H7 (cell line): ENCODE data around the gene LDLRAD4. TPM values are rescaled to one million over a fixed set of nuclear protein-coding genes. Genes with fewer than 3 reads are reported as not detected.

Source experiments
- DNase-seq: peaks from one replicate; pipeline ENCODE4 v3.0.0; 2012
- H3K27me3 ChIP-seq: 2 replicates; pipeline ENCODE4 v1.6.0; 2011; ENCODE audit warnings: mild to moderate bottlenecking, low read length; ENCODE audit not compliant: control insufficient read depth, insufficient read depth
- H3K36me3 ChIP-seq: replicated peaks from 2 replicates; pipeline ENCODE4 v1.5.1; 2011; ENCODE audit warnings: low read length; ENCODE audit not compliant: control insufficient read depth, insufficient read depth
- H3K4me3 ChIP-seq: 2 replicates; pipeline ENCODE4 v1.5.1; 2011; ENCODE audit warnings: low read depth, mild to moderate bottlenecking, control low read depth, low read length, moderate library complexity; ENCODE audit not compliant: insufficient read depth
- total RNA-seq: library from RNA; depleted of rRNA; stranded (reverse); fragments of >200 nt; shearing (Covaris generic); gene quantifications from 2 replicates; pipeline ENCODE4 v1.2.3, GENCODE V29; 2014

The LDLRAD4 gene
- total RNA-seq, 1 experiment from 2014 or later: 21.0 TPM

- H3K4me3 ChIP-seq: no peak overlapping the region
- no peak for DNase-seq
- no peaks in the 10 kb centered on the region for H3K27me3 ChIP-seq
- H3K36me3 ChIP-seq: no peaks in the 10 kb centered on the region
Measured at GRCh38 chr18:13516855-13517254, 298.3 kb downstream of the LDLRAD4 start.

DNA sequence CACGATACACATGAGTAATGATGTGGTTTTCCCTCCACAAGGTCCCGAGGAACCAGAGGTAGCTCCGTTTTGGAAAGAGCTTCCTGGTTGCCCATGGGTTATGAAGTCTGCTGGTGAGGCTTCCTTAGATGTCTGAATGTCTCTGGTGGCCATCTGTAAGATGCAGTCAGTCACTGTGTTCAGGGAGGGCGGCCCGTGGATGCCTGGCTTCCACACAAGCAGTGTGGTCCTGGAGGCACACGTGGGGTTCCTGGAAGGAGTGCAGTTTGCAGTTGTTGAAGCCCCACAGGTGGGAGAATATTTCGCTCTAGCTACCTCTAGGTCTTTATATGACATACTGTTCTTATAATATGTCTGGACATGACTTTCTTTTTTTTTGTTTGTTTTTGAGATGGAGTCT is 298.8 kb downstream of the LDLRAD4 start:
- Histone ChIP-seq H3K27me3 (no peaks in the 10 kb centered on the region), H3K36me3 (no peaks in the 10 kb centered on the region), H3K4me3 (no peak overlapping the region)
- no peak for DNase-seq

DNA sequence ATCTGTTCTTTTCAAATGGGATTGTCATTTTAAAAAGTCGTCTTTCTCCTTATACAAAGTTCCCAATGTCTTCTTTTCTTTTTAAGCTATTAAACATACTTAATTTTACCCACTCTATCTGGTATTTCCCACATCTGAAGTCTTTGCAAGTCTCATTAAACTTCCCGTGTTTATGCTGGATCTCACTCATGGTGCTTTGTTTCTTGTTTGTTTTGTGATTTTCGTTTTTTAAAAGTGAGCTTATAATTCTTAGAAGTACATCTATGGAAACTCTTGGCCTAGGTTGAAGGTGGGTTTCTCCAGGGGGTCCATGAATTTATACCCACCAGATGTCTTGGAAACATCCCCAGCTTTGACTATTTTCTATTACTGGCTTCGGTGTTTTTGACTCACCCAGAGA is 299.8 kb downstream of the LDLRAD4 start:
- DNase-seq: no peak
- no peak overlapping the region for H3K4me3 ChIP-seq
- no peaks in the 10 kb centered on the region for H3K36me3 ChIP-seq
- no peaks in the 10 kb centered on the region for H3K27me3 ChIP-seq

DNA sequence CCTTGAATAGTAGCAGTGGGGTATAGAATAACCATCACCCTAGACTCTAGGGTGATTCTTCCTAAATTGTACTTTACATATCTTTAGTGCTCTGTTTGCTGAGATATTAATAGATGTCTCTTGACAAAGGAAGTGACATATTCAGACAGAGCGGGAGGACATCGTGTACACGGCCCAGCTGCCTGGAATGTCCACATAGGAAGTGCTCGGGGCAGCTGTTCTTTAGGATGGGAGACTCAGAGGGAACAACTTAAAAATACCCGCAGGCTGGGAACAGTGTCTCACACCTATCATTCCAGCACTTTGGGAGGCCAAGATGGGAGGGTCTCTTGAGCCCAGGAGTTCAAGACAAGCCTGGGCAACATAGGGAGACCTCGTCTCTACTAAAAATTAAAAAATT is 301.7 kb downstream of the LDLRAD4 start:
- no peak for DNase-seq
- H3K27me3 ChIP-seq: no peaks in the 10 kb centered on the region
- no peak overlapping the region for H3K4me3 ChIP-seq
- no peaks in the 10 kb centered on the region for H3K36me3 ChIP-seq

DNA sequence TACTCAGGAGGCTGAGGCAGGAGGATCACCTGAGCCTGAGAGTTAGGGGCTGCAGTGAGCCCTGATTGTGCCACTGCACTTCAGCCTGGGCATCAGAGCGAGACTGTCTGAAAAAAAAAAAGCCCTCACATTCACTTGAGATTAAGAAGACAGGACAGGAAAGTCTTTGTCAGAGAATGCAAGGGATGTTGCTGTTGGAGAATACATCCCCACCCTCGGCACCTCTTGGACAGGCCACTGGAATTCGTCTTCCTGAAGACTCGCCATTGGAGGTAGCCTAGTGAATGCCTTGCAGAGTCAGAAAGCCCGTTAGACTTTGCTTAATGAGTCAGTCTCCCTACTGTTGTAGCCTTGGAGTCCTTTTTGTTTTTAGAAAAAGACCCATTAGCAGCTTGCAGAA is 302.2 kb downstream of the LDLRAD4 start:
- DNase-seq: no peak
- no peaks in the 10 kb centered on the region for H3K36me3 ChIP-seq
- H3K27me3 ChIP-seq: no peaks in the 10 kb centered on the region
- no peak overlapping the region for H3K4me3 ChIP-seq

DNA sequence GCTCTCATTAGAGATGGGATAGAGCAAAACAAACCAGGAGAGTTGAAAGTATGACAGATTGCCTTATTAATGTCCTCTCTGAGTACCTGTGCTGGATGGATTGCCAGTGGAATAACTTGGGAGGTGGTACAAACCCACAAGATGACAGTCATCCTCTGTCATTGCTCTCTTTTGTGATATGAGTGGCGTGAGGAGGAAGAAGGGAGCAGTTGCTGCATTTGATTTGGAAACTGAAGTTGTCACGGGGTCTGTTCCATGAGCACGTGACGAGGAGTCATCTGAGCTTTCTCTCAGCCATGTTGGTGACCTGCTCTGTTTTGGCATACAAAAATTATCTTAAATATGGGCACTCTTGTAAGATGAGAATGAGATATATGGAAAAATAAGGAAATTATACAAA is 302.9 kb downstream of the LDLRAD4 start:
- no peak for DNase-seq
- H3K27me3 ChIP-seq: no peaks in the 10 kb centered on the region
- H3K4me3 ChIP-seq: no peak overlapping the region
- H3K36me3 ChIP-seq: no peaks in the 10 kb centered on the region

- Histone ChIP-seq H3K27me3 (no peaks in the 10 kb centered on the region), H3K4me3 (no peak overlapping the region), H3K36me3 (no peaks in the 10 kb centered on the region)
- DNase-seq: no peak
Measured at GRCh38 chr18:13522256-13522655, 303.7 kb downstream of the LDLRAD4 start.

- no peak for DNase-seq
- Histone ChIP-seq H3K27me3 (no peaks in the 10 kb centered on the region), H3K36me3 (no peaks in the 10 kb centered on the region), H3K4me3 (no peak overlapping the region)
Measured at GRCh38 chr18:13522861-13523660, 304.5 kb downstream of the LDLRAD4 start.

DNA sequence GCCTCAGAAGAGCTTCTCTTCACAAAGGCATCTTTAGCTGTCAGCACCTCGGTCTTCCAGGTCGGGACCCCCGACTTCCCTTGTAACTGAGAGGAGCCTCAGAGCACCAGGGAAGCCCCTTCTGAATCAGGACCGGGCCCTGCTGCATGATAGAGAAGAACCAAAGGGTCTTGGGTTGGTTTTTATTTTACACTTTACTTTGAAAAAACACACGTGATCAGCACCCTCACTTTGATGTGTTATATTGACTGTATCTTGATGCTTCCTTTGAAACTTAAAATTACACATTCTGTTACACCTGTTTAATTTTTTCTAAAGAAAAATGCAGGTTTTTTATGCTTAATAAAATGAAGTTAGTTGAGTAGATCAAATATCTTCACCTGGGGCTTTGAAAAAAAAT is 305.5 kb downstream of the LDLRAD4 start:
- Histone ChIP-seq H3K36me3 (no peaks in the 10 kb centered on the region), H3K4me3 (no peak overlapping the region), H3K27me3 (no peaks in the 10 kb centered on the region)
- no peak for DNase-seq

- no peaks in the 10 kb centered on the region for H3K36me3 ChIP-seq
- no peak overlapping the region for H3K4me3 ChIP-seq
- H3K27me3 ChIP-seq: no peaks in the 10 kb centered on the region
- no peak for DNase-seq
Measured at GRCh38 chr18:13524811-13525210, 306.3 kb downstream of the LDLRAD4 start.

DNA sequence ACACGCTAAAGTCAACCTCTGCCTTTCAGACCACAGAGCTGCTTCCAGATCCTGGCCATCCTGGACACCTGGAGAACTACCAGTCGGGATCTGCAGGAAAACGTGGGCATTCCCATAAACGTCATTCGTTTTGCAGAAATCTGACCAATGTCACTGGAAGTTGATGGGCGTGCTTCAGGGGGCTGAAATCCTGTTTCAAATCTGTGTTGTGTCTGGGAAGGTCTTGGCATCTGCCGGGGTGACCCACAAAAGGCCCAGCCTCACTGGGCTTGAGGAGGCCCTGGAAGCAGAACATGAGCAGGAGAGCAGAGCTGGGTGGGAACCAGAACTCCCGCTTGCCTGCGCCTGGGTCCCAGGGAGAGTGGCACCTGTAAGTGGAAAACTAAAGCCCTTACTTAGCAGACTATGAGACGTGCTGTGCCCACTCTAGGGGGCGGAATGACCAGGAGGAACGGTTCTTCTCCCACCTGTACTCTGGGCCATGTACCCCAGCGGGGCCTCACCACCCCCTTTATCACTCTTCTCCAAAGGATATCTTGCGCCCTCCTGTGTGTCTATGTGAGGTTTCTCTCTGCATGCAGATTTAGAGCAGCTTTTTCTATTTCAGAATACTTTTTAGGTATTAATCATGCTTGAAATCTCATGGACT is 306.9 kb downstream of the LDLRAD4 start:
- Histone ChIP-seq H3K27me3 (no peaks in the 10 kb centered on the region), H3K36me3 (no peaks in the 10 kb centered on the region), H3K4me3 (no peak overlapping the region)
- peak; percentile 55 for DNase-seq

DNA sequence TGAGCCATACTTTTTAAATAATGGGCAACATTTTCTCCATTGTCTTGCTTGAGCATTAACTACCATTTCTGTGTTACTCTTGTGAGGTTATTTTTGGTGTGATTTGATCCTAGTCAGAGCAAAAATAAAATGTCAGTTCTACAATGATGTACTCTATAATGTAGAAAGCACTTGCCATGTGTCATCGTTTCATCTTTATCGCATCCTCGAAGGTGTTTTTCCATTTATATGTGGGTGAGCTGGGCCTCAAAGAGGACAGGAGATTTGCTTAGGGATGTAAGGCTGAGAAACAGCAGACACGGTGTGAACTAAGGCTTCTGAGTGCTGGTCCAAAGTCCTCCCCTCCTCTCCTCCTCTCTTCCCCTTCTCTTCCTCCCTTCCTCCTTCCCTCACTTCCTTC is 308.0 kb downstream of the LDLRAD4 start:
- DNase-seq: no peak
- H3K27me3 ChIP-seq: no peaks in the 10 kb centered on the region
- H3K4me3 ChIP-seq: no peak overlapping the region
- H3K36me3 ChIP-seq: no peaks in the 10 kb centered on the region

GRCh38 chr18:13527256-13527655 is 308.7 kb downstream of the LDLRAD4 start:
- no peaks in the 10 kb centered on the region for H3K27me3 ChIP-seq
- DNase-seq: peak; percentile 10
- H3K4me3 ChIP-seq: no peak overlapping the region
- H3K36me3 ChIP-seq: no peaks in the 10 kb centered on the region

- Histone ChIP-seq H3K27me3 (no peaks in the 10 kb centered on the region), H3K4me3 (no peak overlapping the region), H3K36me3 (no peaks in the 10 kb centered on the region)
- DNase-seq: no peak
Measured at GRCh38 chr18:13527730-13528129, 309.2 kb downstream of the LDLRAD4 start.

GRCh38 chr18:13528739-13529392 is 310.3 kb downstream of the LDLRAD4 start:
- no peaks in the 10 kb centered on the region for H3K27me3 ChIP-seq
- DNase-seq: peak; percentile 8
- H3K36me3 ChIP-seq: no peaks in the 10 kb centered on the region

More at GRCh38 chr18:13528739-13529392, 310.3 kb downstream of the LDLRAD4 start:
- H3K4me3 ChIP-seq: no peak overlapping the region
